K562 (cell line): Measurements from ENCODE around the gene ZSCAN26. TPM values are rescaled to one million over a fixed set of nuclear protein-coding genes. Genes with fewer than 3 reads are reported as not detected.

ENCODE experiments used
- CBFA2T2 ChIP-seq: fragments of 450-650 bp; conservative IDR thresholded peaks from 2 replicates; pipeline ENCODE4 v1.6.1; 2017; ENCODE audit warnings: mild to moderate bottlenecking
- CXXC5 ChIP-seq: fragments of 250-450 bp; sonication (Bioruptor Pico); IDR thresholded peaks from 2 replicates; pipeline ENCODE4 v1.8.0; 2022; ENCODE audit warnings: inconsistent platforms, mild to moderate bottlenecking, moderate library complexity
- HOXB6 ChIP-seq: fragments of 250-450 bp; sonication (Bioruptor Pico); IDR thresholded peaks from 2 replicates; pipeline ENCODE4 v1.5.1; 2022; ENCODE audit warnings: mild to moderate bottlenecking, borderline replicate concordance
- KLF6 ChIP-seq: fragments of 250-450 bp; sonication (Bioruptor Pico); IDR thresholded peaks from 2 replicates; pipeline ENCODE4 v1.4.0; 2020; ENCODE audit warnings: mild to moderate bottlenecking, moderate library complexity, borderline replicate concordance
- MAZ ChIP-seq, 2 experiments: fragments of 450-650 bp in 1 of 2; sonication (generic) in 1 of 2; formaldehyde crosslinking; IDR thresholded peaks in 1 of 2; conservative IDR thresholded peaks in 1 of 2; 2 replicates each; pipeline versions ENCODE4 v1.4.0 to v1.5.0; 2020; ENCODE audit warnings: mild to moderate bottlenecking in 1 of 2, missing genetic modification reagents in 1 of 2
- NFE2L1 ChIP-seq: fragments of 450-650 bp; IDR thresholded peaks from 2 replicates; pipeline ENCODE4 v1.6.1; 2016; ENCODE audit warnings: missing genetic modification characterization, low read depth, mild to moderate bottlenecking, missing compliant biosample characterization, moderate library complexity, borderline replicate concordance
- NFXL1 ChIP-seq: fragments of 450-650 bp; formaldehyde crosslinking; IDR thresholded peaks from 2 replicates; pipeline ENCODE4 v1.4.0; 2021; ENCODE audit warnings: mild to moderate bottlenecking
- RAD21 ChIP-seq, 2 experiments: fragments of 250-450 bp in 1 of 2; fragments of 450-650 bp in 1 of 2; sonication (Bioruptor Pico) in 1 of 2; formaldehyde crosslinking in 1 of 2; IDR thresholded peaks in 1 of 2; conservative IDR thresholded peaks in 1 of 2; 2 replicates each; pipeline versions ENCODE4 v1.4.0 to v1.8.0; 2020 to 2022; ENCODE audit warnings: mild to moderate bottlenecking in 2 of 2, moderate library complexity in 1 of 2
- RFX1 ChIP-seq: fragments of 450-650 bp; IDR thresholded peaks from 2 replicates; pipeline ENCODE4 v1.6.1; 2016; ENCODE audit warnings: mild to moderate bottlenecking, moderate library complexity
- RFX5 ChIP-seq: IDR thresholded peaks from 2 replicates; pipeline ENCODE4 v1.6.1; 2011; ENCODE audit warnings: low read depth, mild to moderate bottlenecking, improper control_type of control experiment, low read length
- TRIM24 ChIP-seq, 2 experiments: fragments of 450-650 bp; IDR thresholded peaks; 2 replicates each; pipeline ENCODE4 v1.6.1; 2016
- ZBTB11 ChIP-seq, 3 experiments: fragments of 200-800 bp in 1 of 3; fragments of 250-450 bp in 1 of 3; fragments of 450-650 bp in 1 of 3; sonication (Bioruptor Pico) in 1 of 3; sonication (Bioruptor generic) in 1 of 3; formaldehyde crosslinking in 1 of 3; IDR thresholded peaks; 2 replicates each; pipeline versions ENCODE4 v1.6.1 to v1.8.0; 2016 to 2022; ENCODE audit warnings: mild to moderate bottlenecking in 2 of 3, missing genetic modification characterization in 2 of 3, missing compliant biosample characterization in 1 of 3, moderate library complexity in 1 of 3
- ZBTB17 ChIP-seq: fragments of 450-650 bp; formaldehyde crosslinking; IDR thresholded peaks from 2 replicates; pipeline ENCODE4 v1.4.0; 2020; ENCODE audit warnings: mild to moderate bottlenecking
- ZNF347 ChIP-seq: fragments of 450-650 bp; formaldehyde crosslinking; IDR thresholded peaks from 2 replicates; pipeline ENCODE4 v1.4.0; 2020; ENCODE audit warnings: low read depth, mild to moderate bottlenecking, moderate library complexity
- ZNF77 ChIP-seq: fragments of 250-450 bp; sonication (Bioruptor Pico); IDR thresholded peaks from 2 replicates; pipeline ENCODE4 v1.5.0; 2020
- polyA plus RNA-seq, 8 experiments: library from polyadenylated mRNA; depleted of rRNA in 4 of 8; stranded (reverse) in 5 of 8; unstranded in 3 of 8; fragments of >200 nt; fragmentation: Nextera tagmentation in 2 of 8; fragmentation: Illumina TruSeq in 1 of 8; extraction: Ambion mirVana in 2 of 8; extraction: Trizol in 1 of 8; gene quantifications; 2 replicates each; pipeline versions ENCODE4 v1.2.1 to v1.2.3, GENCODE V29; 2011 to 2014; ENCODE audit warnings: inconsistent platforms in 1 of 8, missing spikeins in 1 of 8
- total RNA-seq, 7 experiments: library from RNA; depleted of rRNA in 6 of 7; stranded (reverse); fragments of >200 nt in 6 of 7; fragmentation: Illumina TruSeq in 2 of 7; extraction: Trizol in 2 of 7; gene quantifications; 2 replicates each; pipeline versions ENCODE4 v1.2.1 to v1.2.3, GENCODE V29; 2011 to 2021; ENCODE audit warnings: low replicate concordance in 1 of 7
- TF ChIP-seq, protein P1 (sequence below), 2 experiments: IDR thresholded peaks; 2 replicates each; pipeline ENCODE4 v1.6.1; 2012; ENCODE audit warnings: improper control_type of control experiment in 2 of 2, low read depth in 2 of 2, low read length in 2 of 2, borderline replicate concordance in 1 of 2
- TF ChIP-seq, protein P2 (sequence below): IDR thresholded peaks from 2 replicates; pipeline ENCODE4 v1.6.1; 2011; ENCODE audit warnings: borderline replicate concordance, low read depth, mild to moderate bottlenecking, moderate library complexity, low read length; ENCODE audit not compliant: insufficient read depth, poor library complexity, severe bottlenecking

The ZSCAN26 gene
- total and polyA plus RNA-seq, 9 of the 15 experiments (the other 6 are each of a cell fraction or from before 2014, with no cell fraction given) = 5.9 to 14.2 (median 10.5) TPM

- TF ChIP-seq, protein P1, sequence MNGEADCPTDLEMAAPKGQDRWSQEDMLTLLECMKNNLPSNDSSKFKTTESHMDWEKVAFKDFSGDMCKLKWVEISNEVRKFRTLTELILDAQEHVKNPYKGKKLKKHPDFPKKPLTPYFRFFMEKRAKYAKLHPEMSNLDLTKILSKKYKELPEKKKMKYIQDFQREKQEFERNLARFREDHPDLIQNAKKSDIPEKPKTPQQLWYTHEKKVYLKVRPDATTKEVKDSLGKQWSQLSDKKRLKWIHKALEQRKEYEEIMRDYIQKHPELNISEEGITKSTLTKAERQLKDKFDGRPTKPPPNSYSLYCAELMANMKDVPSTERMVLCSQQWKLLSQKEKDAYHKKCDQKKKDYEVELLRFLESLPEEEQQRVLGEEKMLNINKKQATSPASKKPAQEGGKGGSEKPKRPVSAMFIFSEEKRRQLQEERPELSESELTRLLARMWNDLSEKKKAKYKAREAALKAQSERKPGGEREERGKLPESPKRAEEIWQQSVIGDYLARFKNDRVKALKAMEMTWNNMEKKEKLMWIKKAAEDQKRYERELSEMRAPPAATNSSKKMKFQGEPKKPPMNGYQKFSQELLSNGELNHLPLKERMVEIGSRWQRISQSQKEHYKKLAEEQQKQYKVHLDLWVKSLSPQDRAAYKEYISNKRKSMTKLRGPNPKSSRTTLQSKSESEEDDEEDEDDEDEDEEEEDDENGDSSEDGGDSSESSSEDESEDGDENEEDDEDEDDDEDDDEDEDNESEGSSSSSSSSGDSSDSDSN (IDR thresholded peaks at IDR 0.05; ENCODE audit: borderline replicate concordance in 1 of 2, low read depth in 2 of 2, low read length in 2 of 2) = peak; percentile 79 to 93
- peak in 1 of 2 experiments; percentile 96; a peak in 2 of 4 replicates for TF ChIP-seq TRIM24 (IDR thresholded peaks at IDR 0.05)
- TF ChIP-seq ZBTB17 (CRISPR knock-in tag) = peak; percentile 30; the same call in 1 of the 2 replicates
- no peak for TF ChIP-seq RFX5
- no peak for TF ChIP-seq ZNF77 (CRISPR knock-in tag)
- peak; percentile 93 for TF ChIP-seq CXXC5
- TF ChIP-seq HOXB6 (CRISPR knock-in tag) = no peak
- no peak for TF ChIP-seq NFE2L1 (tag)
- peak; percentile 87 to 93 for TF ChIP-seq MAZ (CRISPR knock-in tag; conservative IDR thresholded peaks at IDR 0.05 in 1 of 2, IDR thresholded peaks at IDR 0.05 in 1 of 2)
- no peak for TF ChIP-seq RFX1
- TF ChIP-seq NFXL1 (CRISPR knock-in tag) = no peak
- TF ChIP-seq, protein P2, sequence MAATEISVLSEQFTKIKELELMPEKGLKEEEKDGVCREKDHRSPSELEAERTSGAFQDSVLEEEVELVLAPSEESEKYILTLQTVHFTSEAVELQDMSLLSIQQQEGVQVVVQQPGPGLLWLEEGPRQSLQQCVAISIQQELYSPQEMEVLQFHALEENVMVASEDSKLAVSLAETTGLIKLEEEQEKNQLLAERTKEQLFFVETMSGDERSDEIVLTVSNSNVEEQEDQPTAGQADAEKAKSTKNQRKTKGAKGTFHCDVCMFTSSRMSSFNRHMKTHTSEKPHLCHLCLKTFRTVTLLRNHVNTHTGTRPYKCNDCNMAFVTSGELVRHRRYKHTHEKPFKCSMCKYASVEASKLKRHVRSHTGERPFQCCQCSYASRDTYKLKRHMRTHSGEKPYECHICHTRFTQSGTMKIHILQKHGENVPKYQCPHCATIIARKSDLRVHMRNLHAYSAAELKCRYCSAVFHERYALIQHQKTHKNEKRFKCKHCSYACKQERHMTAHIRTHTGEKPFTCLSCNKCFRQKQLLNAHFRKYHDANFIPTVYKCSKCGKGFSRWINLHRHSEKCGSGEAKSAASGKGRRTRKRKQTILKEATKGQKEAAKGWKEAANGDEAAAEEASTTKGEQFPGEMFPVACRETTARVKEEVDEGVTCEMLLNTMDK = peak; percentile 6
- TF ChIP-seq CBFA2T2 = no peak
- no peak for TF ChIP-seq ZNF347 (CRISPR knock-in tag)
- TF ChIP-seq RAD21 (CRISPR knock-in tag; conservative IDR thresholded peaks at IDR 0.05 in 1 of 2, IDR thresholded peaks at IDR 0.05 in 1 of 2) = peak; percentile 21 to 29; a peak in 3 of 4 replicates
- TF ChIP-seq ZBTB11 (CRISPR knock-in tag; IDR thresholded peaks at IDR 0.05) = peak; percentile 93 to 99 (median 97); a peak in 5 of 6 replicates
- TF ChIP-seq KLF6 = 0 out of 2 replicates have a peak, but pooled peaks have one; percentile 34
These were observed 41.7 kb upstream of the ZSCAN26 start, which contains the start of gene ZSCAN9 (continued) for GRCh38 chr6:28225056-28225834.
